ENCODE data around the gene MIPOL1. TPM values are rescaled to one million over a fixed set of nuclear protein-coding genes. Genes with fewer than 3 reads are reported as not detected.

The MIPOL1 gene
- total and polyA plus RNA-seq, 2 of the 13 experiments (the other 11 are each of a cell fraction or from before 2014, with no cell fraction given): 8.6 to 34.2 TPM

GRCh38 chr14:37588667-37588955, 390.9 kb downstream of the MIPOL1 start (continued):
- TF ChIP-seq, protein P1, sequence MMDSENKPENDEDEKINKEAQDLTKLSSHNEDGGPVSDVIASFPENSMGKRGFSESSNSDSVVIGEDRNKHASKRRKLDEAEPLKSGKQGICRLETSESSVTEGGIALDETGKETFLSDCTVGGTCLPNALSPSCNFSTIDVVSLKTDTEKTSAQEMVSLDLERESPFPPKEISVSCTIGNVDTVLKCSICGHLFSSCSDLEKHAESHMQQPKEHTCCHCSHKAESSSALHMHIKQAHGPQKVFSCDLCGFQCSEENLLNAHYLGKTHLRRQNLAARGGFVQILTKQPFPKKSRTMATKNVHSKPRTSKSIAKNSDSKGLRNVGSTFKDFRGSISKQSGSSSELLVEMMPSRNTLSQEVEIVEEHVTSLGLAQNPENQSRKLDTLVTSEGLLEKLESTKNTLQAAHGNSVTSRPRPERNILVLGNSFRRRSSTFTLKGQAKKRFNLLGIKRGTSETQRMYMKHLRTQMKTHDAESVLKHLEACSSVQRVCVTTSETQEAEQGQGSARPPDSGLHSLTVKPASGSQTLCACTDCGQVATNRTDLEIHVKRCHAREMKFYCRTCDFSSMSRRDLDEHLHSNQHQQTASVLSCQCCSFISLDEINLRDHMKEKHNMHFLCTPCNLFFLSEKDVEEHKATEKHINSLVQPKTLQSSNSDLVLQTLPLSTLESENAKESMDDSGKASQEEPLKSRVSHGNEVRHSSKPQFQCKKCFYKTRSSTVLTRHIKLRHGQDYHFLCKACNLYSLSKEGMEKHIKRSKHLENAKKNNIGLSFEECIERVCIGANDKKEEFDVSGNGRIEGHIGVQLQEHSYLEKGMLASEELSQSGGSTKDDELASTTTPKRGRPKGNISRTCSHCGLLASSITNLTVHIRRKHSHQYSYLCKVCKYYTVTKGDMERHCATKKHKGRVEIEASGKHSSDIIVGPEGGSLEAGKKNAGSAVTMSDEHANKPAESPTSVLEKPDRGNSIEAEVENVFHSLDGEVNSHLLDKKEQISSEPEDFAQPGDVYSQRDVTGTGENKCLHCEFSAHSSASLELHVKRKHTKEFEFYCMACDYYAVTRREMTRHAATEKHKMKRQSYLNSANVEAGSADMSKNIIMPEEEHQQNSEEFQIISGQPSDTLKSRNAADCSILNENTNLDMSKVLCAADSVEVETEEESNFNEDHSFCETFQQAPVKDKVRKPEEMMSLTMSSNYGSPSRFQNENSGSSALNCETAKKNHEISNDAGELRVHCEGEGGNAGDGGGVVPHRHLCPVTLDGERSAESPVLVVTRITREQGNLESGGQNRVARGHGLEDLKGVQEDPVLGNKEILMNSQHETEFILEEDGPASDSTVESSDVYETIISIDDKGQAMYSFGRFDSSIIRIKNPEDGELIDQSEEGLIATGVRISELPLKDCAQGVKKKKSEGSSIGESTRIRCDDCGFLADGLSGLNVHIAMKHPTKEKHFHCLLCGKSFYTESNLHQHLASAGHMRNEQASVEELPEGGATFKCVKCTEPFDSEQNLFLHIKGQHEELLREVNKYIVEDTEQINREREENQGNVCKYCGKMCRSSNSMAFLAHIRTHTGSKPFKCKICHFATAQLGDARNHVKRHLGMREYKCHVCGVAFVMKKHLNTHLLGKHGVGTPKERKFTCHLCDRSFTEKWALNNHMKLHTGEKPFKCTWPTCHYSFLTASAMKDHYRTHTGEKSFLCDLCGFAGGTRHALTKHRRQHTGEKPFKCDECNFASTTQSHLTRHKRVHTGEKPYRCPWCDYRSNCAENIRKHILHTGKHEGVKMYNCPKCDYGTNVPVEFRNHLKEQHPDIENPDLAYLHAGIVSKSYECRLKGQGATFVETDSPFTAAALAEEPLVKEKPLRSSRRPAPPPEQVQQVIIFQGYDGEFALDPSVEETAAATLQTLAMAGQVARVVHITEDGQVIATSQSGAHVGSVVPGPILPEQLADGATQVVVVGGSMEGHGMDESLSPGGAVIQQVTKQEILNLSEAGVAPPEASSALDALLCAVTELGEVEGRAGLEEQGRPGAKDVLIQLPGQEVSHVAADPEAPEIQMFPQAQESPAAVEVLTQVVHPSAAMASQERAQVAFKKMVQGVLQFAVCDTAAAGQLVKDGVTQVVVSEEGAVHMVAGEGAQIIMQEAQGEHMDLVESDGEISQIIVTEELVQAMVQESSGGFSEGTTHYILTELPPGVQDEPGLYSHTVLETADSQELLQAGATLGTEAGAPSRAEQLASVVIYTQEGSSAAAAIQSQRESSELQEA (CRISPR knock-in tag; IDR thresholded peaks at IDR 0.05; ENCODE audit: not compliant biosample characterization): no peak
- TF ChIP-seq NR1H2 (CRISPR knock-in tag; IDR thresholded peaks at IDR 0.05; ENCODE audit: borderline replicate concordance, low read depth): no peak
- peak; percentile 55; the same call in 1 of the 2 replicates for TF ChIP-seq ZBTB4 (CRISPR knock-in tag; IDR thresholded peaks at IDR 0.05; ENCODE audit: borderline replicate concordance)
- TF ChIP-seq, protein P2, sequence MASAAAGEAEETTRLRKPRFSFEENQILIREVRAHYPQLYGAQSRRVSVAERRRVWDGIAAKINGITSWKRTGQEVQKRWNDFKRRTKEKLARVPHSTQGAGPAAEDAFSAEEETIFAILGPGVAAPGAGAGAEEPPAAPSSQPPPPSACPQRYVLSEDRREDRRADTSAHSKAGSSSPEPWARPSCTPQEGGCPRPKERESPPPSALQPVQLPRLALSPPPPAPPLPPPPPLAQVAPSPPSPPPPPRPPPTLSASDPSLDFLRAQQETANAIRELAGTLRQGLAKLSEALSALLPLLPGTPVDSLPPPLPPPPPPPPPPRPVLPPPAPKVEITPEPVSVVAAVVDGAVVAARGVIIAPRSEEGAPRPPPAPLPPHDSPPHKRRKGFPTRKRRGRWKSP (CRISPR knock-in tag; IDR thresholded peaks at IDR 0.05): no peak; the same call in 1 of the 2 replicates
- TF ChIP-seq ZNF790 (CRISPR knock-in tag; IDR thresholded peaks at IDR 0.05; ENCODE audit: borderline replicate concordance): no peak
- TF ChIP-seq ZNF878 (CRISPR knock-in tag; IDR thresholded peaks at IDR 0.05): peak; percentile 9; the same call in 1 of the 2 replicates
- peak; percentile 80 for TF ChIP-seq RBM22 (optimal IDR thresholded peaks at IDR 0.05; ENCODE audit: low read length)
- no peak for TF ChIP-seq TOPORS (CRISPR knock-in tag; IDR thresholded peaks at IDR 0.05)
- TF ChIP-seq ZNF879 (CRISPR knock-in tag; IDR thresholded peaks at IDR 0.05): no peak
- no peak for TF ChIP-seq HNRNPUL1 (IDR thresholded peaks at IDR 0.05; ENCODE audit: low read depth, low read length)
- TF ChIP-seq TP53 (CRISPR knock-in tag; conservative IDR thresholded peaks at IDR 0.05): 0 out of 2 replicates have a peak, but pooled peaks have one; percentile 12
- TF ChIP-seq CCAR2 (optimal IDR thresholded peaks at IDR 0.05; ENCODE audit: low read depth, low read length): no peak
- 0 out of 2 replicates have a peak, but pooled peaks have one; percentile 10 for TF ChIP-seq NR2F6 (IDR thresholded peaks at IDR 0.05)
- TF ChIP-seq NR2F6 (CRISPR knock-in tag; IDR thresholded peaks at IDR 0.05): no peak
- no peak for TF ChIP-seq ZNF235 (CRISPR knock-in tag; IDR thresholded peaks at IDR 0.05; ENCODE audit: borderline replicate concordance)
- no peak for TF ChIP-seq CHCHD3 (CRISPR knock-in tag; IDR thresholded peaks at IDR 0.05)
- TF ChIP-seq ZNF772 (CRISPR knock-in tag; IDR thresholded peaks at IDR 0.05): peak; percentile 18; the same call in 1 of the 2 replicates
- no peak for TF ChIP-seq ZNF614 (CRISPR knock-in tag; IDR thresholded peaks at IDR 0.05; ENCODE audit: borderline replicate concordance)
- 0 out of 2 replicates have a peak, but pooled peaks have one; percentile 12 for TF ChIP-seq ZNF619 (CRISPR knock-in tag; IDR thresholded peaks at IDR 0.05)
